HTERT RPE-1 (cell line): Measurements from ENCODE around the gene IQCK.

ENCODE experiments used
- in situ Hi-C: fragments of 300-500 bp; cut with MboI; formaldehyde crosslinking; loops from 4 replicates; pipeline ENCODE4 v1.14.3; 2020; ENCODE audit warnings: low sequenced_read_pairs

IQCK gene

GRCh38 chr16:19879241-19879792 lies 161.2 kb downstream of the IQCK start:
- in situ Hi-C loops: no loop called here

GRCh38 chr16:19881028-19881427 lies 163.0 kb downstream of the IQCK start:
- in situ Hi-C loops: no loop called here

- in situ Hi-C loops: no loop called here
Observed at GRCh38 chr16:19881783-19882182, 163.7 kb downstream of the IQCK start.

GRCh38 chr16:19882186-19882585 lies 164.1 kb downstream of the IQCK start:
- in situ Hi-C loops: no loop called here

GRCh38 chr16:19882646-19883045 lies 164.6 kb downstream of the IQCK start:
- in situ Hi-C loops: no loop called here

GRCh38 chr16:19883296-19883965 lies 165.4 kb downstream of the IQCK start:
- in situ Hi-C loops: no loop called here

GRCh38 chr16:19883966-19884485 lies 166.0 kb downstream of the IQCK start:
- in situ Hi-C loops: no loop called here

- in situ Hi-C loops: no loop called here
Observed at GRCh38 chr16:19884611-19885450, 166.8 kb downstream of the IQCK start, which contains the start of gene GPRC5B. GPRC5B (minus strand) TSS chr16:19884848; CDS start chr16:19872845, 12,003 bp downstream.

- in situ Hi-C loops: no loop called here
Observed at GRCh38 chr16:19885451-19886072, 167.5 kb downstream of the IQCK start.

GRCh38 chr16:19886073-19886941 lies 168.2 kb downstream of the IQCK start:
- in situ Hi-C loops: no loop called here

- in situ Hi-C loops: no loop called here
Observed at GRCh38 chr16:19888834-19889233, 170.8 kb downstream of the IQCK start.

- in situ Hi-C loops: no loop called here
Observed at GRCh38 chr16:19890901-19891300, 172.8 kb downstream of the IQCK start.

GRCh38 chr16:19892902-19893301 lies 174.8 kb downstream of the IQCK start:
- in situ Hi-C loops: no loop called here

- in situ Hi-C loops: no loop called here
Observed at GRCh38 chr16:19894586-19894985, 176.5 kb downstream of the IQCK start.

- in situ Hi-C loops: no loop called here
Observed at GRCh38 chr16:19896951-19897350, 178.9 kb downstream of the IQCK start.

- in situ Hi-C loops: no loop called here
Observed at GRCh38 chr16:19898166-19898565, 180.1 kb downstream of the IQCK start.

GRCh38 chr16:19898924-19899604 lies 181.0 kb downstream of the IQCK start:
- in situ Hi-C loops: no loop called here

- in situ Hi-C loops: no loop called here
Observed at GRCh38 chr16:19899605-19899955, 181.5 kb downstream of the IQCK start.

- in situ Hi-C loops: no loop called here
Observed at GRCh38 chr16:19901164-19901563, 183.1 kb downstream of the IQCK start.
